ENCODE data around the gene CEACAM19. TPM values are rescaled to one million over a fixed set of nuclear protein-coding genes. Genes with fewer than 3 reads are reported as not detected.
A peak's percentile ranks its signal among the peaks of the same experiment; 100 is the strongest.

The CEACAM19 gene
- total and polyA plus RNA-seq, 2 of the 13 experiments (the other 11 are each of a cell fraction or from before 2014, with no cell fraction given) = 1.3 to 4.0 TPM

GRCh38 chr19:44722131-44723121, 51.1 kb downstream of the CEACAM19 start (continued):
- TF ChIP-seq ZNF609 (CRISPR knock-in tag; IDR thresholded peaks at IDR 0.05; ENCODE audit: borderline replicate concordance) (no peak), ZBTB38 (CRISPR knock-in tag; IDR thresholded peaks at IDR 0.05) (peak; percentile 59; the same call in 1 of the 2 replicates), ZNF282 (IDR thresholded peaks at IDR 0.05; ENCODE audit: partially characterized antibody) (no peak), POLR2AphosphoS2 (IDR thresholded peaks at IDR 0.05; ENCODE audit: low read depth, low read length) (no peak), KLF15 (CRISPR knock-in tag; IDR thresholded peaks at IDR 0.05; ENCODE audit: borderline replicate concordance) (no peak), REL (CRISPR knock-in tag; conservative IDR thresholded peaks at IDR 0.05) (no peak), ETV5 (CRISPR knock-in tag; IDR thresholded peaks at IDR 0.05; ENCODE audit: borderline replicate concordance) (no peak; the same call in 1 of the 2 replicates), FOXP1 (IDR thresholded peaks at IDR 0.05) (no peak), FOXP1 (CRISPR knock-in tag; IDR thresholded peaks at IDR 0.05) (no peak), ELF3 (CRISPR knock-in tag; IDR thresholded peaks at IDR 0.05) (no peak), PRDM15 (CRISPR knock-in tag; IDR thresholded peaks at IDR 0.05) (no peak), MEIS2 (CRISPR knock-in tag; IDR thresholded peaks at IDR 0.05) (no peak), CERS6 (CRISPR knock-in tag; IDR thresholded peaks at IDR 0.05) (no peak), AKAP8 (CRISPR knock-in tag; IDR thresholded peaks at IDR 0.05) (no peak), BHLHE40 (IDR thresholded peaks at IDR 0.05; ENCODE audit: low read length) (no peak), PBX2 (CRISPR knock-in tag; IDR thresholded peaks at IDR 0.05) (no peak)
